K562 (cell line): Measurements from ENCODE around the gene DIPK1A. TPM values are rescaled to one million over a fixed set of nuclear protein-coding genes. Genes with fewer than 3 reads are reported as not detected.

ENCODE experiments used
- CBFA2T3 ChIP-seq: fragments of 450-650 bp; IDR thresholded peaks from 2 replicates; pipeline ENCODE4 v1.6.1; 2017
- ELK1 ChIP-seq: sonication (generic); formaldehyde crosslinking; IDR thresholded peaks from 2 replicates; pipeline ENCODE4 v1.8.1; 2022; ENCODE audit warnings: missing genetic modification reagents
- RFX1 ChIP-seq: fragments of 450-650 bp; IDR thresholded peaks from 2 replicates; pipeline ENCODE4 v1.6.1; 2016; ENCODE audit warnings: mild to moderate bottlenecking, moderate library complexity
- UBTF ChIP-seq, 2 experiments: IDR thresholded peaks; 2 replicates each; pipeline ENCODE4 v1.6.1; 2012; ENCODE audit warnings: improper control_type of control experiment in 2 of 2, low read depth in 2 of 2, low read length in 2 of 2, borderline replicate concordance in 1 of 2
- ZBTB49 ChIP-seq: sonication (generic); formaldehyde crosslinking; IDR thresholded peaks from 2 replicates; pipeline ENCODE4 v1.8.0; 2022; ENCODE audit warnings: missing genetic modification reagents, mild to moderate bottlenecking, borderline replicate concordance
- ZNF766 ChIP-seq: fragments of 200-800 bp; sonication (Bioruptor generic); conservative IDR thresholded peaks from 2 replicates; pipeline ENCODE4 v1.6.1; 2016; ENCODE audit warnings: missing genetic modification characterization, missing compliant biosample characterization
- polyA plus RNA-seq, 8 experiments: library from polyadenylated mRNA; depleted of rRNA in 4 of 8; stranded (reverse) in 5 of 8; unstranded in 3 of 8; fragments of >200 nt; fragmentation: Nextera tagmentation in 2 of 8; fragmentation: Illumina TruSeq in 1 of 8; extraction: Ambion mirVana in 2 of 8; extraction: Trizol in 1 of 8; gene quantifications; 2 replicates each; pipeline versions ENCODE4 v1.2.1 to v1.2.3, GENCODE V29; 2011 to 2014; ENCODE audit warnings: inconsistent platforms in 1 of 8, missing spikeins in 1 of 8
- total RNA-seq, 7 experiments: library from RNA; depleted of rRNA in 6 of 7; stranded (reverse); fragments of >200 nt in 6 of 7; fragmentation: Illumina TruSeq in 2 of 7; extraction: Trizol in 2 of 7; gene quantifications; 2 replicates each; pipeline versions ENCODE4 v1.2.1 to v1.2.3, GENCODE V29; 2011 to 2021; ENCODE audit warnings: low replicate concordance in 1 of 7

The DIPK1A gene
- total and polyA plus RNA-seq, 9 of the 15 experiments (the other 6 are each of a cell fraction or from before 2014, with no cell fraction given), result 0.54 to 2.5 (median 1.3) TPM

DNA sequence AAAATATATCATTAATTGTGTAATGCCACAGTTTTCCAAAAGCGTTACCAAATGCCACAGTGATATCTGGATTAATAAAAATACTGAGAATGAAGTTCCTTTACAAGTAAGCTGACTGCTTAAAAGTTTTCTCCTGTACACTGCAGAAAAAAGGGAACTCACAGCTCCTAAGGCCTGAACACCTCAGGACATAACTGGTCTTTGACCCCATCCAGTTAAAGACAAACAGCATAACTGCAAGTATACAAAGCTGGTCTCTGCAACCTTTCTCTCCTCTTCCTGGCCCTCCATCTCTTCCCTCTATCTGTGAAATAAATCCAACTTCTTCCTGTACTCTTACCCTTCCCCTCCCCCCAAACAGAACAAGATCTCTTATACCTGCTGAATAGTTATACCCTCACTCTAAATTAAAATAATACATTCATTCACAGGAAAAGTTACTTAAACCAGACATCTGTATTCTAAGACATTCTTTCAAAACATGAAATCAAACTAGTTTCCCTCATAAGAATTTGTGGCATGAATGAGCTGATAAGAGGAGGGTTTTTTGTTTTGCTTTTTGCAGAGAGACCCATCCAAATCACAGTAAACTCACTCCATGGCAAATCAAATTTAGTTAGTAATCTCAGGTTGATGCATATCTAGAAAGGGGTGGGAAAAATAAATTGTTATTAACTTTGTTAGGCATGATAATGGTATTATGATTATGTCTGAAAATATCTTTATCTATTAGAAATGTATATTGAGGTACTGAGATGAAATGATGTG, 2.9 kb downstream of the DIPK1A start (continued):
- TF ChIP-seq RFX1 (no peak), ZBTB49 (CRISPR knock-in tag) (no peak), ZNF766 (CRISPR knock-in tag) (no peak), ELK1 (CRISPR knock-in tag) (no peak), UBTF (IDR thresholded peaks at IDR 0.05; ENCODE audit: borderline replicate concordance in 1 of 2, low read depth in 2 of 2, low read length in 2 of 2) (no peak), CBFA2T3 (peak; percentile 3; the same call in 1 of the 2 replicates)
